ENCODE results near the gene RPL18.

RPL18 gene

DNA sequence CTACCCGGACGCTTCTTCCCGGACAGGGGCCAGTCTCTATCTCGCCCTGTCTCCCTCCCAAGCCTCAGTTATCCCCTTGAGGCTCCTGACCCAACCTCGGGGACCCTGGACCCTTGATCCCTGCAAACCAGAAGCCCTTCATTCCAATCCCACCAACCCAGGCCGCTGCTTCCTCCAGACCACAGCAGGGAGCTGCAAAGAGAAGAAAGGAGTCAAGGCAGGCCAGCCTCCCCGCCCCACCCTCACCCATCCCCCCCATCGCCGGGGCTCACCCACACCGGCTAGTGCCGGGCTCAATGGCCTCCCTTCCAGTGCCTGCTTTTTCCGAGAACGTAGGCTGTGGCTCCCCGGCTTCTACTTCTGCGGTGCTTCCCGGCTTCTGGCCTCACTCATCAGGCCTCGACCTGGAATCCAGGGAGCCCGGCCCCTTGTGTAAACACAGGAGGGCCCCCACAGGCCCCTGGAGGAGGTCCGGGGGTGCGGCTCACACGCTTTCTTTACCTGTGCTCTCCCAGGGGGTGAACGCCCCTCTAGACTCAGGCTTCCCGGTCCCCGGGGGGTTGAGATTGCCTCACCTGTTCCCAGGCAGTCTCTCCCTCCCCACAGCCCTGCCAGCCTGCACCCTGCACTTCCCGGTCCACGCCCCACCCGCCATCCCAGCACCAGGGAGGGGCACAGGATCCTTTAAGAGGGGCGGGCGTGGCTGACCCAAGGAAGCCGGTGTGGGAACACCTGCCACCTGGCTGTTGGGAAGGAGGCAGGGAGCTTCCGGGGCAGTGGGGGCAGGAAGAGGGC lies 4.3 kb downstream of the RPL18 start, which contains the start of gene FAM83E:
FAM83E (minus strand) TSS at position 641 of the 795 bp plus-strand sequence. CDS start 1,704 bp downstream, outside the sequence.
- TF ChIP-seq ZFX (IDR thresholded peaks at IDR 0.05; ENCODE audit: borderline replicate concordance) (no peak), CTCF (IDR thresholded peaks at IDR 0.05) (no peak)
- peak within 1 kb of the TSS; percentile 57 for H3K27ac ChIP-seq

DNA sequence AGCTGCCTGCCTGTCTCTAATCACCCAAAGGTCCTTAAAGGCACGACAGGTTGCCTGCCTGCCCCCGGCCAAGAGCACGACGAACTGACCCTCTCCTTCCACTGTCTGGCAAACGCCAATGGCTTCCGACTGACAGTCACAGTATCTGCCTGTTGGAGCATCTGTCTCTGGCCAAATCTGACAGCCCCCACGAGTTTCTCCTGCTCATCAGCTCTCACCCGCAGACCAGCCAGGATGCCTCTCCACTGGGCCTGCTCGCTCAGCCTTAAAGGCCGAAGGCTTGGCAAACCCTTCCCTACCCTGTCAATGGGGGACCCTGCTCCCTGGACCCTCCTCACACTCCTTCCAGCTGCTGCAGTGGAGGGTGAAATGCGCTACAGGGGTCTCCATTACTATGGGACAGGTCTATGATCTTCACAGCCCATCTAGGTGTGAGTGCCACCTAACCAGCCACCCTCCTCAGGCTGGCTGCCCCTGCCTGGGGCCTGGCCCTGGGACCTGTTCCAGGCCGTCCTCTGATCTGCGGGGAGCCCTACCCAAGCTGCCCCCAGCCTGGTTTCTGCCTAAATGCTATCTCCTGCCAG lies 5.0 kb downstream of the RPL18 start:
- TF ChIP-seq ZFX (IDR thresholded peaks at IDR 0.05; ENCODE audit: borderline replicate concordance) (no peak), CTCF (IDR thresholded peaks at IDR 0.05) (no peak)
- peak overlapping the region; percentile 57 for H3K27ac ChIP-seq

DNA sequence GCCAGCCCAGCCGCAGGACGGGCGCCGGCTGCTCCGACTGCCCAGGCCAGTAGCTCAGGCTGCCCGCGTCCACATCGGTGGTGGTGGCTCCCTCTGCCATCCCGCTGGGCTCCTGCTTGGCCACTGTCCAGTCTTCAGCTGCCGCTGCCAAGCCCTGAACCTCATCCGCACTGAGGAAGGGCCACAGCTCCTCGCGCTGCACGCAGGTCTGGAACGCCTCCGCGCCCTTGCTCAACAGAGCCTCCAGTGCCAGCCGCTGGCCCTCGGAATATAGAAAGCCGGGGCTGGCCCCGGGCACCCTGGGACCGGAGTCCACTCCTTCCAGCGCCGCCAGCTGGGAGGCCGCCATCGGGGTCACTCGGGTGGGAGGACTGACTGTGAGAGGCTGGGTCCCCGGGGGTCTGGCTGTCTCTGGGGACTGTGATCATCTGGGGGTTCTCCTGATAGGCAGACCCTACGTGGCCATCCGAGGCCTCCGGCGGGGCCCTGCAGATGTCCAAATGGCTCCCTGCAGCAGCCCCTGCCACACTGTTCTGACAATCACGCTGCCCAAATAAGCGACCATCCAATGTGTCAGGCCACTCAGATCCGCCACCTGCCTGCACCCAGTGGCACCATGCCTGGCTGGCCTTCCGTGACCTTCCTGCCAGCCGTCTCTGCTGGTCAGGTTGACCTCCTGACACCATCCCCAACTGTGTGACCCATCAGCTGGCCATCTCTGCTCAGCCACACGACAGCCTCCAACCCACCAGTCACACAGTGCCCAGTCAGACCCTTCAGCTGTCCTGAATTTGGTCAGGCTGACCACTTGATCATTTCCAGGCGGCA lies 5.7 kb downstream of the RPL18 start:
- H3K27ac ChIP-seq = peak overlapping the region; percentile 57; the same call in 1 of the 2 replicates
- TF ChIP-seq CTCF (IDR thresholded peaks at IDR 0.05) (no peak), ZFX (IDR thresholded peaks at IDR 0.05; ENCODE audit: borderline replicate concordance) (no peak)

- TF ChIP-seq ZFX (IDR thresholded peaks at IDR 0.05; ENCODE audit: borderline replicate concordance) = no peak
- TF ChIP-seq CTCF (IDR thresholded peaks at IDR 0.05) = no peak
- no peak overlapping the region for H3K27ac ChIP-seq
These were observed 7.1 kb downstream of the RPL18 start for GRCh38 chr19:48611872-48612271.

- H3K27ac ChIP-seq = no peak overlapping the region
- TF ChIP-seq CTCF (IDR thresholded peaks at IDR 0.05) = no peak
- TF ChIP-seq ZFX (IDR thresholded peaks at IDR 0.05; ENCODE audit: borderline replicate concordance) = no peak
These were observed 9.3 kb downstream of the RPL18 start for GRCh38 chr19:48609571-48610108.

DNA sequence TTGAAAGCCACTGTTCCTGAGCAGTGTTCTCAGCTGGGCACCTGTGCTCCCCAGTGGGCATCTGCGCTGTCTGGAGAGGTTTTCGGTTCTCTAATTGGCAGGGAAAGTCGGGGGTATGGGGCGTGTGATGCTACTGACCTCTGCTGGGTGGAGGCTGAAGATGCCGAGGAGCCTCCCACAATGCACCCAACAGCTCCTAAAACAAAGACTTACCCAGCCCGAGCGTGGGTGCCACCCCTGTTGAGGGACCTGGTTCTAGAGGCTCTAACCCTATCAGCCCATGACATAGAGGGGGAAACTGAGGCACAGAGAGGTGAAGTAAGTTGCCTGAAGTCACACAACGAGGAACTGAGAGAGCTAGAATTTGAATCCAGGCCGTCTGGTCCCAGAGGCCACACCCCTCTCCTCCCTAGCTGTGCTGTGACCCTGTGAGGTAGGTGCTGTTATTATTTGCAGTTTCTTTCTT lies 10.1 kb downstream of the RPL18 start:
- no peak overlapping the region for H3K27ac ChIP-seq
- TF ChIP-seq CTCF (IDR thresholded peaks at IDR 0.05) (peak; percentile 63), ZFX (IDR thresholded peaks at IDR 0.05; ENCODE audit: borderline replicate concordance) (no peak)

Measured in 22Rv1 (cell line).